HEK293 (cell line): ENCODE results near the gene SLC39A11.

Experiments
- CTCF ChIA-PET: fragments of 350-600 bp; formaldehyde crosslinking; extraction: SDS; loops from one replicate; lab custom pipeline; 2021; ENCODE audit warnings: antibody characterized with exemption; lab: Yijun Ruan, JAX
- POLR2A ChIA-PET: fragments of 300-600 bp; formaldehyde crosslinking; extraction: SDS; loops from one replicate; lab custom pipeline; 2020; ENCODE audit warnings: antibody characterized with exemption, inconsistent platforms; lab: Yijun Ruan, JAX
- H3K27ac ChIP-seq: fragments of 200-500 bp; sonication (Bioruptor generic); 2 replicates; pipeline ENCODE4 v1.5.1; 2014; ENCODE audit warnings: low read depth, low read length, control low read depth, inconsistent platforms; ENCODE audit errors: extremely low read depth
- H3K36me3 ChIP-seq, 2 experiments: fragments of 200-500 bp in 1 of 2; sonication (Bioruptor generic) in 1 of 2; 1 replicate in 1 of 2; 2 replicates in 1 of 2; pipeline ENCODE4 v1.5.1; 2014 to 2017; ENCODE audit warnings: inconsistent platforms in 2 of 2, low read length in 2 of 2; ENCODE audit not compliant: control insufficient read depth in 2 of 2, insufficient read depth in 1 of 2
- H3K4me1 ChIP-seq: fragments of 200-500 bp; sonication (Bioruptor generic); 2 replicates; pipeline ENCODE4 v1.5.1; 2014; ENCODE audit warnings: mild to moderate bottlenecking, low read length, inconsistent platforms; ENCODE audit not compliant: control insufficient read depth, insufficient read depth
- H3K4me3 ChIP-seq: 2 replicates; pipeline ENCODE4 v1.5.1; 2011; ENCODE audit warnings: low read depth, mild to moderate bottlenecking, control low read depth, low read length, moderate library complexity
- H3K9me3 ChIP-seq: fragments of 200-500 bp; sonication (Bioruptor generic); 2 replicates; pipeline ENCODE4 v1.5.1; 2014; ENCODE audit warnings: low read depth, low read length, inconsistent platforms; ENCODE audit not compliant: control insufficient read depth, insufficient read depth
- BCL11A ChIP-seq: fragments of 450-650 bp; formaldehyde crosslinking; IDR thresholded peaks from 2 replicates; pipeline ENCODE4 v1.5.1; 2016; ENCODE audit warnings: low read depth, missing biosample characterization, missing genetic modification characterization
- CTCF ChIP-seq: fragments of 450-650 bp; formaldehyde crosslinking; IDR thresholded peaks from 2 replicates; pipeline ENCODE4 v1.5.1; 2016; ENCODE audit warnings: missing biosample characterization, missing genetic modification characterization
- HOXD13 ChIP-seq: sonication (generic); formaldehyde crosslinking; IDR thresholded peaks from 2 replicates; pipeline ENCODE4 v1.8.0; 2022; ENCODE audit warnings: missing genetic modification reagents, borderline replicate concordance
- KLF10 ChIP-seq: fragments of 450-650 bp; IDR thresholded peaks from 2 replicates; pipeline ENCODE4 v1.5.1; 2018; ENCODE audit warnings: missing biosample characterization, mild to moderate bottlenecking, missing genetic modification characterization
- MYNN ChIP-seq: fragments of 450-650 bp; formaldehyde crosslinking; IDR thresholded peaks from 2 replicates; pipeline ENCODE4 v1.5.1; 2016; ENCODE audit warnings: missing biosample characterization, missing genetic modification characterization, borderline replicate concordance
- SETDB1 ChIP-seq: IDR thresholded peaks from one replicate; pipeline ENCODE4 v1.6.1; 2017; ENCODE audit warnings: mild to moderate bottlenecking, low read length, moderate library complexity, mixed read lengths; ENCODE audit not compliant: insufficient read length
- SP2 ChIP-seq: fragments of 450-650 bp; formaldehyde crosslinking; IDR thresholded peaks from 2 replicates; pipeline ENCODE4 v1.5.1; 2016; ENCODE audit warnings: missing biosample characterization, missing genetic modification characterization
- ZBTB17 ChIP-seq: fragments of 450-650 bp; formaldehyde crosslinking; IDR thresholded peaks from 2 replicates; pipeline ENCODE4 v1.5.1; 2016; ENCODE audit warnings: missing biosample characterization, missing genetic modification characterization
- ZBTB21 ChIP-seq: fragments of 450-650 bp; formaldehyde crosslinking; IDR thresholded peaks from 2 replicates; pipeline ENCODE4 v1.5.1; 2017; ENCODE audit warnings: missing biosample characterization, missing genetic modification characterization
- ZFP3 ChIP-seq: fragments of 450-650 bp; formaldehyde crosslinking; IDR thresholded peaks from 2 replicates; pipeline ENCODE4 v1.5.1; 2016; ENCODE audit warnings: low read depth, missing biosample characterization, missing genetic modification characterization
- ZIC2 ChIP-seq: fragments of 450-650 bp; formaldehyde crosslinking; IDR thresholded peaks from 2 replicates; pipeline ENCODE4 v1.5.1; 2016; ENCODE audit warnings: missing biosample characterization, missing genetic modification characterization
- ZNF112 ChIP-seq: fragments of 450-650 bp; formaldehyde crosslinking; IDR thresholded peaks from 2 replicates; pipeline ENCODE4 v1.5.0; 2017; ENCODE audit warnings: missing biosample characterization, missing genetic modification characterization
- ZNF121 ChIP-seq: fragments of 450-650 bp; formaldehyde crosslinking; IDR thresholded peaks from 2 replicates; pipeline ENCODE4 v1.5.1; 2016; ENCODE audit warnings: missing biosample characterization, missing genetic modification characterization
- ZNF138 ChIP-seq: fragments of 450-650 bp; formaldehyde crosslinking; IDR thresholded peaks from 2 replicates; pipeline ENCODE4 v1.5.1; 2016; ENCODE audit warnings: missing biosample characterization, missing genetic modification characterization, borderline replicate concordance
- ZNF221 ChIP-seq: fragments of 450-650 bp; formaldehyde crosslinking; IDR thresholded peaks from 2 replicates; pipeline ENCODE4 v1.5.1; 2017; ENCODE audit warnings: missing biosample characterization, missing genetic modification characterization, borderline replicate concordance
- ZNF223 ChIP-seq: fragments of 450-650 bp; formaldehyde crosslinking; IDR thresholded peaks from 2 replicates; pipeline ENCODE4 v1.5.1; 2016; ENCODE audit warnings: missing biosample characterization, missing genetic modification characterization
- ZNF335 ChIP-seq: fragments of 450-650 bp; formaldehyde crosslinking; conservative IDR thresholded peaks from 2 replicates; pipeline ENCODE4 v1.5.1; 2016; ENCODE audit warnings: missing biosample characterization, missing genetic modification characterization
- ZNF473 ChIP-seq: fragments of 450-650 bp; formaldehyde crosslinking; IDR thresholded peaks from 2 replicates; pipeline ENCODE4 v1.5.1; 2017; ENCODE audit warnings: missing biosample characterization, missing genetic modification characterization
- ZNF514 ChIP-seq: fragments of 450-650 bp; formaldehyde crosslinking; IDR thresholded peaks from 2 replicates; pipeline ENCODE4 v1.5.1; 2016; ENCODE audit warnings: missing biosample characterization, missing genetic modification characterization
- ZNF623 ChIP-seq: fragments of 450-650 bp; formaldehyde crosslinking; IDR thresholded peaks from 2 replicates; pipeline ENCODE4 v1.5.1; 2016; ENCODE audit warnings: missing biosample characterization, missing genetic modification characterization
- ZNF626 ChIP-seq: fragments of 450-650 bp; sonication (Bioruptor Pico); formaldehyde crosslinking; IDR thresholded peaks from 2 replicates; pipeline ENCODE4 v1.5.1; 2018; ENCODE audit warnings: missing biosample characterization, missing genetic modification characterization, inconsistent platforms
- ZNF645 ChIP-seq: fragments of 450-650 bp; formaldehyde crosslinking; IDR thresholded peaks from 2 replicates; pipeline ENCODE4; 2016; ENCODE audit warnings: missing biosample characterization, missing genetic modification characterization
- ZNF692 ChIP-seq: fragments of 450-650 bp; formaldehyde crosslinking; IDR thresholded peaks from 2 replicates; pipeline ENCODE4 v1.5.1; 2016; ENCODE audit warnings: missing biosample characterization, missing genetic modification characterization
- ZNF701 ChIP-seq: fragments of 450-650 bp; formaldehyde crosslinking; IDR thresholded peaks from 2 replicates; pipeline ENCODE4 v1.5.1; 2016; ENCODE audit warnings: missing biosample characterization, missing genetic modification characterization
- ZNF747 ChIP-seq: fragments of 450-650 bp; formaldehyde crosslinking; IDR thresholded peaks from 2 replicates; pipeline ENCODE4 v1.5.1; 2016; ENCODE audit warnings: missing biosample characterization, missing genetic modification characterization

Gene SLC39A11

GRCh38 chr17:72617557-72617956, 474.9 kb downstream of the SLC39A11 start:
- CTCF ChIA-PET = interaction anchor here (0.6 to 1.7 kb wide), 6 partner anchors 15 to 574 kb away, joined by 3 to 7 read pairs (median 4); no protein-coding TSS in a partner anchor
- POLR2A ChIA-PET = interaction anchor here (0.9 to 1.3 kb wide), 2 partner anchors 25 to 26 kb away, joined by 3 read pairs; no protein-coding TSS in a partner anchor

GRCh38 chr17:72616447-72616846, 476.0 kb downstream of the SLC39A11 start:
- CTCF ChIA-PET = interaction anchor here (0.6 kb wide), 1 partner anchor 120 kb away, joined by 8 read pairs; no protein-coding TSS in a partner anchor
- H3K36me3 ChIP-seq = no peaks in the 10 kb centered on the region
- H3K27ac ChIP-seq = no peak overlapping the region
- TF ChIP-seq ZNF626 = no peak
- TF ChIP-seq ZNF121 (tag by site-specific recombination) = no peak
- TF ChIP-seq KLF10 (tag by site-specific recombination) = no peak
- TF ChIP-seq ZNF701 (tag by site-specific recombination) = no peak
- no peak for TF ChIP-seq ZIC2
- TF ChIP-seq ZNF138 (tag by site-specific recombination) = no peak
- no peak for TF ChIP-seq ZNF747 (tag by site-specific recombination)
- no peak for TF ChIP-seq ZNF692 (tag by site-specific recombination)
- TF ChIP-seq, all 188 proteins: peak for 0
- POLR2A ChIA-PET = no interaction called here
- Histone ChIP-seq H3K4me1 (peaks cover 6% of the 10 kb centered on the region; the same call in 1 of the 2 replicates), H3K4me3 (no peak overlapping the region), H3K9me3 (no peaks in the 10 kb centered on the region)

More at GRCh38 chr17:72617557-72617956, 474.9 kb downstream of the SLC39A11 start:
- peaks cover 6% of the 10 kb centered on the region; the same call in 1 of the 2 replicates for H3K4me1 ChIP-seq
- no peak overlapping the region for H3K27ac ChIP-seq
- no peak overlapping the region for H3K4me3 ChIP-seq
- no peaks in the 10 kb centered on the region for H3K9me3 ChIP-seq
- TF ChIP-seq HOXD13 (no peak), BCL11A (no peak), ZNF645 (no peak), ZNF623 (tag by site-specific recombination) (no peak), CTCF (no peak)
- H3K36me3 ChIP-seq = no peaks in the 10 kb centered on the region

- Histone ChIP-seq H3K27ac (no peak overlapping the region), H3K36me3 (no peaks in the 10 kb centered on the region), H3K4me1 (peaks cover 6% of the 10 kb centered on the region; the same call in 1 of the 2 replicates), H3K9me3 (no peaks in the 10 kb centered on the region)
- POLR2A ChIA-PET = interaction anchor here (0.9 kb wide), 1 partner anchor 23 kb away, joined by 3 read pairs; no protein-coding TSS in a partner anchor
- TF ChIP-seq ZNF473 (tag by site-specific recombination) (no peak), SETDB1 (no peak), ZNF692 (tag by site-specific recombination) (no peak), SP2 (no peak), ZBTB17 (tag by site-specific recombination) (no peak), ZBTB21 (no peak), ZNF514 (no peak), ZNF223 (no peak), ZNF221 (no peak), MYNN (tag by site-specific recombination) (no peak), ZNF112 (tag by site-specific recombination) (no peak), ZNF335 (no peak), ZFP3 (tag by site-specific recombination) (no peak)
- TF ChIP-seq, all 188 proteins: peak for 0
- CTCF ChIA-PET = interaction anchor here (0.7 kb wide), 1 partner anchor 32 kb away, joined by 3 read pairs; no protein-coding TSS in a partner anchor
- H3K4me3 ChIP-seq = no peak overlapping the region
These were observed 476.9 kb downstream of the SLC39A11 start for GRCh38 chr17:72615627-72615991.
